ENCODE results near the gene SPRYD3. TPM values are rescaled to one million over a fixed set of nuclear protein-coding genes. Genes with fewer than 3 reads are reported as not detected.

Gene SPRYD3
- total RNA-seq, 1 donor from 2014 or later = 14.2 TPM

- no peak for DNase-seq (ENCODE audit: low spot score)
Observed at GRCh38 chr12:53078425-53079225, 565 bp downstream of the SPRYD3 start.

GRCh38 chr12:53077030-53077429, 2.2 kb downstream of the SPRYD3 start:
- DNase-seq (ENCODE audit: low spot score) = no peak

- DNase-seq (ENCODE audit: low spot score) = no peak
Observed at GRCh38 chr12:53076461-53076860, 2.7 kb downstream of the SPRYD3 start.

GRCh38 chr12:53074999-53075370, 4.2 kb downstream of the SPRYD3 start:
- no peak for DNase-seq (ENCODE audit: low spot score)

- DNase-seq (ENCODE audit: low spot score) = no peak
Observed at GRCh38 chr12:53074283-53074998, 4.7 kb downstream of the SPRYD3 start.

GRCh38 chr12:53073881-53074280, 5.3 kb downstream of the SPRYD3 start:
- no peak for DNase-seq (ENCODE audit: low spot score)

- DNase-seq (ENCODE audit: low spot score) = peak; percentile 87
Observed at GRCh38 chr12:53071591-53072551, 7.3 kb downstream of the SPRYD3 start.

GRCh38 chr12:53070877-53071492, 8.2 kb downstream of the SPRYD3 start:
- DNase-seq (ENCODE audit: low spot score) = peak; percentile 61

GRCh38 chr12:53069621-53070410, 9.4 kb downstream of the SPRYD3 start:
- no peak for DNase-seq (ENCODE audit: low spot score)

- DNase-seq (ENCODE audit: low spot score) = peak; percentile 61
Observed at GRCh38 chr12:53068811-53069585, 10.2 kb downstream of the SPRYD3 start.

GRCh38 chr12:53067993-53068770, 11.0 kb downstream of the SPRYD3 start:
- no peak for DNase-seq (ENCODE audit: low spot score)

GRCh38 chr12:53067074-53067992, 11.9 kb downstream of the SPRYD3 start:
- no peak for DNase-seq (ENCODE audit: low spot score)

- peak; percentile 81 for DNase-seq (ENCODE audit: low spot score)
Observed at GRCh38 chr12:53065975-53066931, 12.9 kb downstream of the SPRYD3 start.

GRCh38 chr12:53065470-53065869, 13.7 kb downstream of the SPRYD3 start:
- DNase-seq (ENCODE audit: low spot score) = no peak

GRCh38 chr12:53064613-53065436, 14.4 kb downstream of the SPRYD3 start:
- DNase-seq (ENCODE audit: low spot score) = no peak

All from umbilical cord (tissue), 2 donors.